Measurements from ENCODE around the gene CTNND2.

The CTNND2 gene

GRCh38 chr5:11510889-11511288 lies 393.4 kb downstream of the CTNND2 start:
- DNase-seq, result no peak

GRCh38 chr5:11509793-11510192 lies 394.5 kb downstream of the CTNND2 start:
- DNase-seq, result no peak

GRCh38 chr5:11507156-11507910 lies 396.9 kb downstream of the CTNND2 start:
- DNase-seq, result no peak

GRCh38 chr5:11504886-11505193 lies 399.4 kb downstream of the CTNND2 start:
- no peak for DNase-seq

- DNase-seq, result no peak
Observed at GRCh38 chr5:11504065-11504885, 400.0 kb downstream of the CTNND2 start.

GRCh38 chr5:11502783-11503182 lies 401.5 kb downstream of the CTNND2 start:
- no peak for DNase-seq

GRCh38 chr5:11497651-11498050 lies 406.6 kb downstream of the CTNND2 start:
- no peak for DNase-seq

GRCh38 chr5:11496137-11496719 lies 408.0 kb downstream of the CTNND2 start:
- no peak for DNase-seq

- DNase-seq, result no peak
Observed at GRCh38 chr5:11494340-11494739, 409.9 kb downstream of the CTNND2 start.

GRCh38 chr5:11491404-11492075 lies 412.7 kb downstream of the CTNND2 start:
- DNase-seq, result no peak

- no peak for DNase-seq
Observed at GRCh38 chr5:11483630-11484029, 420.6 kb downstream of the CTNND2 start.

- no peak for DNase-seq
Observed at GRCh38 chr5:11482011-11482410, 422.2 kb downstream of the CTNND2 start.

- DNase-seq, result no peak
Observed at GRCh38 chr5:11477786-11478185, 426.5 kb downstream of the CTNND2 start.

GRCh38 chr5:11476866-11477265 lies 427.4 kb downstream of the CTNND2 start:
- no peak for DNase-seq

GRCh38 chr5:11468334-11469039 lies 435.8 kb downstream of the CTNND2 start:
- no peak for DNase-seq

GRCh38 chr5:11467588-11467987 lies 436.7 kb downstream of the CTNND2 start:
- DNase-seq, result no peak

GRCh38 chr5:11459716-11460115 lies 444.5 kb downstream of the CTNND2 start:
- DNase-seq, result no peak

- no peak for DNase-seq
Observed at GRCh38 chr5:11455505-11455904, 448.7 kb downstream of the CTNND2 start.

GRCh38 chr5:11452852-11453251 lies 451.4 kb downstream of the CTNND2 start:
- DNase-seq, result no peak

- no peak for DNase-seq
Observed at GRCh38 chr5:11449966-11450365, 454.3 kb downstream of the CTNND2 start.

- DNase-seq, result no peak
Observed at GRCh38 chr5:11449217-11449616, 455.0 kb downstream of the CTNND2 start.

- DNase-seq, result no peak
Observed at GRCh38 chr5:11443831-11444230, 460.4 kb downstream of the CTNND2 start.

- DNase-seq, result no peak
Observed at GRCh38 chr5:11432116-11432515, 472.1 kb downstream of the CTNND2 start.

All from femur (tissue), 1 donor.